NCI-H1092 (cell line): ENCODE data around the gene BNIP5.

Experiments
- DNase-seq: peaks from one replicate; lab custom pipeline; 2025; lab: John Stamatoyannopoulos, UW

Gene BNIP5

GRCh38 chr6:36323062-36323461 is 13.6 kb downstream of the BNIP5 start:
- DNase-seq, result no peak

DNA sequence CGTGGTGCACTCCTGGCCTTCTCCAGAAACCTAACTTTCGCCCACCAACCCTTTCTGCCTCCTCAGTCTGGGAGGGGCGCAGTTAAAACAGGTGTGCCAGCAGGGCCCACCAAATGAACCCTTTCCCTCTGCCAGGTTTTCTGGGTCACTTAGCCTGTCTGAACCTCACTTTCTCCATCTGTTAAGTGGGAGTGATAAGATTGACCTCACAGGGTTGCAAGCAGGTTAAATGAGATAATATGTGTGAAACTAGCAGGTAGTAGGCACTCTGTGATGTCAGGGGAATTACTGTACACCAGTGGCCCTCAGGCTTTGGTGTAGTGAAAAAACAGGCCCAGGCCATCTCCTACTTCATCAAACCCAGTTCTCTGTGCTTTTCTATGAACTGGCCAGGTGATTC is 14.1 kb downstream of the BNIP5 start:
- no peak for DNase-seq

- no peak for DNase-seq
Observed at GRCh38 chr6:36320475-36320874, 16.2 kb downstream of the BNIP5 start.

DNA sequence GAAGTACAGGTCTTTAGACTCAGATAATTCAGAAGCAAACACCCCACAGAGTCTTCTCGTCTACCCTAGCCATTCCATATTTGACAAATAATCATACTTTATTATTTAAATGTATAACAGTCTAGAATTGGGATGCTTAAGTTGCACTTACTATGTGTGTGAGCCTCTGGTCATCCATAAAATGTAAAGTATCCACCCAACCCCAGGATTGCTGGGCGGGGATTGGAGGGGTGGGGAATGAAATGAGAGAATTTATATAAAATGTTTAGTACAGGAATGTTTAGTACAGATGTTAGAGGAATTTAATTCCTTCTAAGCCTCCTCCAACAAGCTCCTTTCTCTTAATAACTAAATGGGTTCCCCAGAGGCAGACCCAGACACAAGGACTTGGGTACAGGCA is 16.9 kb downstream of the BNIP5 start:
- DNase-seq, result no peak

- DNase-seq, result peak; percentile 84
Observed at GRCh38 chr6:36319436-36319762, 17.3 kb downstream of the BNIP5 start.

DNA sequence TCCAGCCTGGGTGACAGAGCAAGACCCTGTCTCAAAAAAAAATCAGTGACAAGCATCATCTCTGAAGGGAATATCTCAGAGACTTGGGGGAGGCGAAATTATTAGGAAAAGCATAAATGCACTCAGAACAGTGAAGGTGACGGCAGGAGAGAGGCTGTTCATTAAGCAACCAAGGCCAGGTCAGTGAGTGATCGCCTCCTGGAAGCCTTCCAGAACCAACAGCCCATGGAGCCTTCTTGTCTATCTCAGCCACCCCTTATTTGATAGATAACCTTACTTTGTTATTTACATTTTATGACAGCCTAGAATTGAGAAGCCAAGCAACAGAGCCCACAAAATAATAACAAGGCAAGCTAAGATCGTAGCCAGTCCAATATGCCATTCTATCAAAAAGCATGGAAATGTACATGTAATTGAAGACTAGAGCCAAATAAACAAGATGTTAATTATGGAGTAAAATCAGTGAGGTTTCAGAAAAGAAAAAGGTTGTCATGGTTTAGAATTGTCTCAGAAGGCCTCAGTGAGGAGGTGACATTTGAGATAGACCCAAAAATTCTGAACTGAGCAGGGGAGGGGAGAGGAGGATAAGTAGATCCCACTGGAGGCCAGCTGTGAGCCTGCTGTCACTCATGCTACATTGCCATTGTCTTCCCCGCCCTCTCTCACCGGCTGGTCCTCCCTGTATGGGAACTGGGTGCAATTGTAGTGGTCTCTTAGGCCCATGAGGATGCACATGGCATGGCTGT is 17.8 kb downstream of the BNIP5 start:
- DNase-seq, result peak; percentile 15

- no peak for DNase-seq
Observed at GRCh38 chr6:36317623-36318022, 19.1 kb downstream of the BNIP5 start.

DNA sequence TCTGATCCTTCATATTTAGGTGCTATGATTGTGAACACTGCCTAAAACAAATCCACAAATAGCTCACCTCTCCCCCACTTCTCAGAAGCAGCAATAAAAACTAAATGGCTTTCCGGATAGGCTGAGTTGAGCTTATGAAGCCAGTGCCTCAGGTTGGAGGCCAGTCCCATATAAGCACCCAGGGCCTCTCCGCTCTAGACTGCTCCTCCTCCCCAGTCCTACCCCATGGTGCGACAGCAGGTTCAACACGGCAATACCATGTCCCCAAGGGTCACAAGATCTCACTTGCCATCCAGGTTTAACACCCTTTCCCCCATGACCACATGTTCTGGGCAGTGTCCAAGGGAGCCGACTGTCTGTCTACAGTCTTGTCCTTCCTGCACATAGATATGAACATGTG is 20.8 kb downstream of the BNIP5 start:
- DNase-seq, result no peak

DNA sequence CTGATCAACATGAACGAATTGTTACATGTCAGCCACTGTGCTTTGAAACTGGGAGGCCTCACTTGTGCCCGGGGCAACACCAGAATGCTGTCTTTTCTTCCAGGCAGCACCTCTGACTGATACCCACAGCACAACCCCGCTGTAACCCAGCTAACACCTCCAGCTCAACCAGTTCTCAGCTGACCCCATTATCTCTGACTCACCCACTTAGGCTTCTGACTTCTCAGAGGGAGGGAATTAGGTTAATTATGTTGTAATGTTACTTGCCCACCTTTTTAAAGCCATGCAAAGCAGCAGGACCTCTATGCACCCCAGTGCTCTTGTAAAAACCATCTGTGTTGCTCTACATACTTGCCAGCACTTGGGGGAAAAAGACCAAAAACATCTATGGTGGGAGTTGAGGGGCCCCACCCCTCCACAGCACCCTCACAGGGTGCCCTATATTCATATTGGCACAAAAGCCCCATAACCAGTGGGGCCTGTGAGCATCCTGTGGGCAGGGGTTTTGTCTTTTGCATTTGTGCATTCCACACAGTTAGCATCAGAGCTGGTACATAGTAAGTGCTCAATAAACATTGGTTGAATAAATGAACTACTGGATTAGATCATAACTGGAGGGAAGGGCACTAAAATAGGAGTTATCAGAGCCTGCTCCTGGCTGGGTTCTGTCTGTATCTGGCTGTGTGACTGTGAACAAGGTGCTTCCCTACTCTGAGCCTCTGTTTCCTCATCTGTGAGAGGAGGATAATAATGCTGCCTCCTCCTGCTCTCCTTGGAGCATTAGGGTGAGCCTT is 22.3 kb downstream of the BNIP5 start:
- no peak for DNase-seq

GRCh38 chr6:36313649-36313936 is 23.1 kb downstream of the BNIP5 start:
- no peak for DNase-seq

DNA sequence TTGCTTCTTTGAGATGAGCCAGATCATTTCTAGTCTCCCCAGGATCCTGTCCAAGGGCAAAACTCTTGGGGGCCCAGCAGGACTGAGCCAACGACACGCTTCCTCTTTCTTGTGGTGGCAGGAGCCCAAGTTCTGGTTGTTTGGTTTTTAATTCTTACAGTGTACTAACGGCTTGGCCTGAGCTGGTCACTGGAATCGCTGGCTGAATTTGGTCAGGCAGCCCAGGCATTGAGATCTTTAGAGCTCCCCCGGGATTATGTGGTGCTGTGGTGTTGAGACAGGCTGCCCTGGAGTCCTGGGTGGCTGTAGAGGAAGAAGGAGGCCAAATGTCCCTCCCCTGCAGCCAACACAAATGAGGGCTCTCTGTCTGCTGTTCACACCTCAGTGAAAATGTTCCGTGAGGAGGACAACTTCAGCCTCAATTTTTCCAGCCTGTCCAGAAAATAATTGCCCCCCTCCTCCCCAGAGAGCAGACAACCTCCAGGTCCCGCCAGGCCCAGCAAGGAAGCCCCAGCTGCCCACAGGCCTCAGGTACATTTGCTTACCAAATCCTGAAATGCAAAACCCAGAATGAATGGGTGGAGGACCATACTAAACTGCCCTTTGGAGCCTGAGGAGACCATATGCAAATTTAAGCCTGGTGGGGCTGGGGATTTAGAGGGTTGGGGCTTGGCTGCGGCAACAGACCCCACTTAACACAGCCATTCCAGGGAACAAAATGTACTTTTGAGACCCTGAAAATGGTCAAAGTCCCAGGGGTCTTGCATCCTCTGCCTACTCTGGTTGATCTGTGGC is 23.6 kb downstream of the BNIP5 start:
- DNase-seq, result no peak

- no peak for DNase-seq
Observed at GRCh38 chr6:36309900-36310299, 26.8 kb downstream of the BNIP5 start.

DNA sequence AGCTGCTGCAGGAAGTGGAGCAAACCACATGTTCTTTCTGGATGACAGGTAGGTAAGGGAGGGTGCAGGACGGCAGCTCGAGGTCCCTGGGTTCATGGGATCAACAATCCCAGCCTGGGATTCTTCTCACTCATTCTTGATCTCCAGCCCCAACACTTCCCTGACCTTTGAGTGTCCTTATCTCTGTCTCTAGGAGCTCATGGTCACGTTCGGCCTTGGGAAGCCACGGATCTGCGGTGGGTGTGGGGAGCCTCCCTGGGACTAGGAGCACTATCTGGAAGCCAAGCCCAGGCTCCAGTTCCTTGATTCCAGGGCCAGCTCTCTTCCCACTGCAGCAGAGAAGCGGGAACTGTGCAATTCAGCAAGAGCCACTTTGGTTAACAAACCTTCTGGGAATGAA is 27.5 kb downstream of the BNIP5 start:
- DNase-seq, result no peak

DNA sequence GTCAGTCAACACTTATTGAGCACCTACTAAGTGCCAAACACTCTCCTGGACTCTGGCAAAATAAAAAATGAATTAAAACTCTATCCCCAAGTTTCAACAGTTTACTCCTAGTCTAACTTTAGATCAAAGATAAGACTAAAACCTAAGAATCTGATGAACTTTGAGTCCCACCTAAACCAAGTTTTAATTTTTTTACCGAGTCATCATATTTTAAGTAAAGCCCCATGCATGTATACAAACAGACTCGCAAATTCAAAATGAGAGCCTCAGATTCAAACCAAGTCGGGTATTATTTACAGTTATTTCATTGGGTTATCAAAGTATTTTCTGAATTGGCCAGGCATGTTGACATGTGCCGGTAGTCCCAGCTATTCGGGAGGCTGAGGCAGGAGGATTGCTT is 28.2 kb downstream of the BNIP5 start:
- no peak for DNase-seq

DNA sequence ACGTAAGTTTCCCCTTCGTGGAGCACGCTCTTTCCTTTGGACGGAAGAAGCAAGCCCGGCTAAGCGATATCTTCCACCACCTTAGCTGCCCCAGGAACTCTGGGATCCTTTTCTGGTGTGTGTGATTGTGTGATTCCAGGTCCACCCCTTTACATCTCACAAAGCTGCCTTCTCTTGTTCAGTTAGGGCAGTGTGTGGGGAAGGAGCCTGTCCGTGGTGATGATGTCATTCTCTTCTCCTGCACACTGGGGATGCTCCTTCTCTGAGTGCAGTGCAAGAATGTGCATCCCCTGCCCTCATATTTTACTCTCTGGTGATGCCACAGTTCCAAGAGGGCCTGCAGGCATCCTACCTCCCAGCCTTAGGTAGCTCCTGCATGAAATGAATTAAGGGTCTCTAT is 30.3 kb downstream of the BNIP5 start:
- DNase-seq, result no peak

GRCh38 chr6:36305885-36306284 is 30.8 kb downstream of the BNIP5 start:
- DNase-seq, result no peak

DNA sequence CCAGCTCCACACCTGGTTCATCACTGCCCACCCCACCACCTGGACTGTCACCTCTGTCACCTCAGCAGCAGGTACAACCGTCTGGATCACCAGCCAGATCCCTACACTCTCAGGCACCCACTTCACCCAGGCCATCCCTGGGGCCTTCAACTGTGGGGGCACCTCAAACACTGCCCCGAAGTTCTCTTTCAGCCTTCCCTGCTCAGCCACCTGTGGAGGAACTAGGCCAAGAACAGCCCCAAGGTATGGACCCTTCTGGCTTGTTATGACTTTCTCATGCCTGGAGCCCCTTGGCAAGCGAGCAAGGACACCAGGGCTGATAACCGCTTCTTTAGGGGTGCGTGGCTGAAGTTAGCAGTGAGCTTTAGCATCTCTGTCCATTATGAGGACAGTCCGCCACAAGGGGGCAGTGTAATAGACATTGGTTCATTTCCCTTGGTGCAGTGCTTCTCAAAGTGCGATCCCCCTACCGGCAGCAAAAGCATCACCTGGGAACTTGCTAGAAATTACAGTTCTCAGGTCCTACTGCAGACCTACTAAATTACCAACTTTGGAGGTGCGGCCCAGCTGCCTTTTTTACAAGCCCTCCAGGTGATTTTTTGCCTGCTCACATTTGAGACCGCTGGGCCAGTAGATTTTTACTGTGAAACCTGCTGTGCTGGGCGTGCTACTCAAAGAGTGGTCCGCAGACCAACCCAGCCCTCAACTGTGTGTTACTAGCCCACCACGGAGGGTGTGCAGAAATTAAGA is 34.3 kb downstream of the BNIP5 start:
- peak; percentile 80 for DNase-seq

GRCh38 chr6:36301781-36302180 is 34.9 kb downstream of the BNIP5 start:
- DNase-seq, result no peak

GRCh38 chr6:36301085-36301658 is 35.5 kb downstream of the BNIP5 start:
- no peak for DNase-seq

DNA sequence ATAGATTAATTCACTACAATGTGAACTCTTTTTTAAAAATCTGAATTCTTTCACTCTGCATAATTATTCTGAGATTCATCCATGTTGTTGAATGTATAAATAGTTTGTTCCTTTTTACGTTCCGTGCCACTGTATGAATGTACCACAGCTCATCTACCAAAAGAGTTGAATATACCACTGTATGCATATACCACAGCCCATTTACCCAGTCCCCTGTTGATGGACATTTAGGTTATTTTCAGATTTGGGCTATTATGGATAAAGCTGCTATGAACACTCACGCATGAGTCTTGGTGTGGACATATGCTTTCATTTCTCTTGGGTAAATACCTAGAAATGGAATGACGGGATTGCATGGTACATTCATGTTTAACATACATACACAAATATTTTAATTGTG is 38.7 kb downstream of the BNIP5 start:
- DNase-seq, result no peak

DNA sequence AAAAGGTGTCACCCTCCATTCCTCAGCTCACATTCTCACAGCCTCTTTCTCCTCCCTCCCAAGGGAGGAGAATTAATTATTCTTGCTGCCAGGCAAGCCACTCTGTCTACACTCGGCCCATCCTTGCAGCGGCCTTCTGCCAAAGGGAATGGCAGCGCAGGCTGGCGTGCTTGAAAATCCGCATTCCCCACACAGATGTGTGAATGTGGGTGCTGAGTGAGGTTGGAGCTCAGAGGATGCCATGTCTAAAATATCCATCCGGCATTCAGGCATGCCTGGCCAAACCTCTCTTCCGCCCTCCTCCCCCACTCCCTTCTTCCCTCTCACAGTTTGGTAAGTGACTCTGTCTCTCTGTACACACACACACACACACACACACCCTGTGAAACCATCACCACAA is 39.2 kb downstream of the BNIP5 start:
- no peak for DNase-seq

GRCh38 chr6:36297051-36297450 is 39.6 kb downstream of the BNIP5 start:
- DNase-seq, result no peak
